Liver (tissue), 3 donors: ENCODE results near the gene SPATA2L.

Source experiments
- ATF3 ChIP-seq: IDR thresholded peaks from 2 replicates; pipeline ENCODE4 v1.6.1; 2016; ENCODE audit warnings: antibody characterized with exemption
- CTCF ChIP-seq: fragments of 150-350 bp; IDR thresholded peaks from 2 replicates; pipeline ENCODE4 v1.5.1; 2017; ENCODE audit warnings: improper control_type of control experiment, low read depth, low read length; ENCODE audit not compliant: missing input control
- EGR1 ChIP-seq, 2 donors: IDR thresholded peaks; 2 replicates each; pipeline ENCODE4 v1.6.1; 2016 to 2018; ENCODE audit warnings: antibody characterized with exemption in 2 of 2, low read depth in 2 of 2
- GABPA ChIP-seq, 2 donors: IDR thresholded peaks in 1 of 2; conservative IDR thresholded peaks in 1 of 2; 2 replicates each; pipeline ENCODE4 v1.6.1; 2016; ENCODE audit warnings: antibody characterized with exemption in 2 of 2, mild to moderate bottlenecking in 1 of 2, moderate library complexity in 1 of 2
- HNF4A ChIP-seq, 2 donors: conservative IDR thresholded peaks; 2 replicates each; pipeline ENCODE4 v1.6.1; 2016; ENCODE audit warnings: antibody characterized with exemption in 2 of 2, mild to moderate bottlenecking in 2 of 2
- JUND ChIP-seq, 2 donors: IDR thresholded peaks; 2 replicates each; pipeline ENCODE4 v1.6.1; 2016; ENCODE audit warnings: antibody characterized with exemption in 2 of 2
- MAX ChIP-seq: IDR thresholded peaks from 2 replicates; pipeline ENCODE4 v1.6.1; 2016; ENCODE audit warnings: antibody characterized with exemption
- RAD21 ChIP-seq, 2 donors: IDR thresholded peaks; 2 replicates each; pipeline ENCODE4 v1.6.1; 2016; ENCODE audit warnings: antibody characterized with exemption in 2 of 2, mild to moderate bottlenecking in 2 of 2
- REST ChIP-seq: IDR thresholded peaks from 2 replicates; pipeline ENCODE4 v1.6.1; 2016; ENCODE audit warnings: antibody characterized with exemption, mild to moderate bottlenecking
- SP1 ChIP-seq: IDR thresholded peaks from 2 replicates; pipeline ENCODE4 v1.6.1; 2018; ENCODE audit warnings: antibody characterized with exemption, mild to moderate bottlenecking
- TAF1 ChIP-seq: conservative IDR thresholded peaks from 2 replicates; pipeline ENCODE4 v1.6.1; 2016; ENCODE audit warnings: antibody characterized with exemption, mild to moderate bottlenecking
- TF ChIP-seq, protein P1 (sequence below): IDR thresholded peaks from 2 replicates; pipeline ENCODE4 v1.6.1; 2016; ENCODE audit warnings: antibody characterized with exemption
- donor health status: healthy.
- donor health status: healthy.

DNA sequence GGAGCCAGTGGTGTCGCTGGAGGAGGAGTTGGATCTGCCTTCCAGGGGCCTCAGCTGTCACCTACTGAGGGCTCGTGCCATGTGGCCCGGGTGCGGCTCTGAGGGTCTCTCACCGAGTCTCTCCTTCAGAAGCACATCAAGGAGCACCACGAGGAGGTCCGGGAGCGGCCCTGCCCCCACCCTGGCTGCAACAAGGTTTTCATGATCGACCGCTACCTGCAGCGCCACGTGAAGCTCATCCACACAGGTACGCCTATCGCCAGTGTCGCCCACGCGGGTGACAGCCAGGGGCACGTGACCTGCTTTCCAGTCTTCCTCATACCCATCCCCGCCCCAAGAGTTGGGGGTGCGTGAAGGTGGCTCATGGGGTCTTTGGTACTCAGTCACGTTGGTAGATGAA lies 32.3 kb upstream of the SPATA2L start:
- TF ChIP-seq CTCF, result no peak
- no peak for TF ChIP-seq HNF4A (conservative IDR thresholded peaks at IDR 0.05)
- TF ChIP-seq TAF1, result no peak
- no peak for TF ChIP-seq RAD21 (IDR thresholded peaks at IDR 0.05)
- TF ChIP-seq MAX, result no peak
- TF ChIP-seq ATF3, result no peak
- TF ChIP-seq, protein P1, sequence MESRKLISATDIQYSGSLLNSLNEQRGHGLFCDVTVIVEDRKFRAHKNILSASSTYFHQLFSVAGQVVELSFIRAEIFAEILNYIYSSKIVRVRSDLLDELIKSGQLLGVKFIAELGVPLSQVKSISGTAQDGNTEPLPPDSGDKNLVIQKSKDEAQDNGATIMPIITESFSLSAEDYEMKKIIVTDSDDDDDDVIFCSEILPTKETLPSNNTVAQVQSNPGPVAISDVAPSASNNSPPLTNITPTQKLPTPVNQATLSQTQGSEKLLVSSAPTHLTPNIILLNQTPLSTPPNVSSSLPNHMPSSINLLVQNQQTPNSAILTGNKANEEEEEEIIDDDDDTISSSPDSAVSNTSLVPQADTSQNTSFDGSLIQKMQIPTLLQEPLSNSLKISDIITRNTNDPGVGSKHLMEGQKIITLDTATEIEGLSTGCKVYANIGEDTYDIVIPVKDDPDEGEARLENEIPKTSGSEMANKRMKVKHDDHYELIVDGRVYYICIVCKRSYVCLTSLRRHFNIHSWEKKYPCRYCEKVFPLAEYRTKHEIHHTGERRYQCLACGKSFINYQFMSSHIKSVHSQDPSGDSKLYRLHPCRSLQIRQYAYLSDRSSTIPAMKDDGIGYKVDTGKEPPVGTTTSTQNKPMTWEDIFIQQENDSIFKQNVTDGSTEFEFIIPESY, result no peak
- no peak for TF ChIP-seq JUND (IDR thresholded peaks at IDR 0.05)
- TF ChIP-seq SP1, result no peak
- no peak for TF ChIP-seq EGR1 (IDR thresholded peaks at IDR 0.05; ENCODE audit: low read depth in 2 of 2)
- TF ChIP-seq GABPA (IDR thresholded peaks at IDR 0.05 in 1 of 2, conservative IDR thresholded peaks at IDR 0.05 in 1 of 2), result no peak
- no peak for TF ChIP-seq REST
